ENCODE data around the gene LENG8.

Gene LENG8

DNA sequence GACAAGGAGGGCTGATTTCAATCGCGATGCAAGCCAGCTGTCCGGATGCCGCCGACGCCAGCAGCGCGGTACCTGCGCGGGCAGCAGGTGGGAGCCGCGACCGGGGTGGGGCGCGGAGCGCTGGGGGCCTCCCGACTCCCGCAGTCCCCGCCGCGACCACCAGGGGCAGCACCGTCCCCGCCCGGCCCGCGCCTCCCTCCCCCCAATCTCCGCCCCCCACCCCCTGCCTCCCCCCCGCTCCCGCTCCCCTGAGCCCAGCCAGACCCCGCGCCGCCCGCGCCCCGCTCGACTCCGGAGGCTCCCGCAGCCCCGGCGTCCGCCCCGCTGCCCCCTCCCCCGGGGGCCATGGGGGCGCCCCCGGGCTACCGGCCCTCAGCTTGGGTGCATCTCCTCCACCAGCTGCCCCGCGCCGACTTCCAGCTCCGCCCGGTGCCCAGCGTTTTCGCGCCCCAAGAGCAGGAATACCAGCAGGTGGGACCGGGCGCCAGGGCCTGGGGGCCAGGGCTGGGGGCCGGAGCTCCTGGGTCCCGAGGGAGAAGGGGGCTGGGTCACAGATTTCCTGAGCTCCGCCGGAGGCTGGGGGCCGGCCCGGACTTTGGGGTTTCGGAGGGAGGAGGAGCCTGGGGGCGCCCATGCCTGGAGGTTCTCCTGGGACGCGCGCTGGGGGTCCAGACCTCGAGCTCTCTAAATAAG, 33.6 kb upstream of the LENG8 start, which contains the start of gene TTYH1:
Gene TTYH1, plus strand, starts transcription at position 257 of the 693 bp plus-strand sequence. Its CDS starts 89 bp downstream, at position 346.
- no peak within 1 kb of the TSS for H3K4me2 ChIP-seq (ENCODE audit: low read depth, low read length)

DNA sequence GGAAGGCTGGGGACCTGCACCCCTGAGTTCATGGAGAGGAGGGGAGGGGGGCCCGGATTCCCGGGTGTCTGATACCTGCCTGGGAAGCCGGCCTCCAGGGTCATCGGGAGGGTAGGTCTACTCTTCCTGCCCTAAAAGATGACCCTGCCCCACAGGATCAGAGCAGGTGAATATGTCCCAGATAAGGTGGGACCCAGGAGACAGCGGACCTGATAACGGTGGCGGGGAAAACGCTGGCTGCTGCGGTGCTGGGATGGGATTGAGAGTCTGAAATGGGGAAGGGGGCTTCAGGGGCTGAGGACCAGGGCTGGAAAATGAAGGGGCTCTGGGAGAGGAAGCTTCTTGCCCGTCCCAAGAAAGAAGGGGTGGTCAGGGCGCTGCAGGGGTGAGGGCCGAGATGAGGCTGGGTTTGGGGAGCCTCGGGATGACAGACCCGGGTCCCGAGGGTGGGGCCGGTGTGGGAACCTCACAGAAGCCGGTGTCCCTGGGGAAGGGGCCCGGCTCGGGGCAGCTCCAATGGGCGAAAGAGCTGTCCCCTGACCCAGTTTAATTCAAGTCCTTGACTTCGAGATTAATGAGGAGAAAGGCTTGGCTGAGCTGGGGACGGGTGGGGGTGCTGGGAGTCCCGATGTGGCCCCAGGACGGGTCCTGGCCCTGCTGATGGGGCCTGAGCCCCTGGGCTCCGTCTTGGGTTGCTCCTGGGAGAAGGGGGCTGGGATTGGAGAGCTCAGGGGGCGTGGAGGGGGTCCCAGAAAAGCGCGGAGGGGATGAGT, 32.9 kb upstream of the LENG8 start:
- Histone ChIP-seq H3K4me2 (ENCODE audit: low read depth, low read length) (no peak overlapping the region), H3K36me3 (replicated peaks; ENCODE audit: insufficient read depth, low read length) (no peaks in the 10 kb centered on the region), H3F3A (ENCODE audit: insufficient read depth, low read length) (no peaks in the 10 kb centered on the region), H3K27ac (ENCODE audit: low read length) (no peak overlapping the region), H3K9me3 (replicated peaks; ENCODE audit: insufficient read depth, low read length) (no peaks in the 10 kb centered on the region), H2AFZ (ENCODE audit: low read length) (no peak overlapping the region), H3K9ac (ENCODE audit: low read length) (no peak overlapping the region), H3K79me2 (ENCODE audit: low read length) (no peaks in the 10 kb centered on the region), H3K4me1 (ENCODE audit: low read length) (no peaks in the 10 kb centered on the region), H3K4me3 (ENCODE audit: low read length) (no peak overlapping the region), H3K9me2 (replicated peaks; ENCODE audit: insufficient read depth, low read length) (no peaks in the 10 kb centered on the region), H3K27me3 (replicated peaks; ENCODE audit: insufficient read depth, low read length) (peaks cover 57% of the 10 kb centered on the region), H4K20me1 (ENCODE audit: insufficient read depth, low read length) (no peaks in the 10 kb centered on the region)
- DNase-seq: no peak
- TF ChIP-seq EZH2 (optimal IDR thresholded peaks at IDR 0.05; ENCODE audit: low read depth, low read length) (no peak), EZH2phosphoT487 (IDR thresholded peaks at IDR 0.05; ENCODE audit: low read length) (no peak)
- TF ChIP-seq, protein P1, sequence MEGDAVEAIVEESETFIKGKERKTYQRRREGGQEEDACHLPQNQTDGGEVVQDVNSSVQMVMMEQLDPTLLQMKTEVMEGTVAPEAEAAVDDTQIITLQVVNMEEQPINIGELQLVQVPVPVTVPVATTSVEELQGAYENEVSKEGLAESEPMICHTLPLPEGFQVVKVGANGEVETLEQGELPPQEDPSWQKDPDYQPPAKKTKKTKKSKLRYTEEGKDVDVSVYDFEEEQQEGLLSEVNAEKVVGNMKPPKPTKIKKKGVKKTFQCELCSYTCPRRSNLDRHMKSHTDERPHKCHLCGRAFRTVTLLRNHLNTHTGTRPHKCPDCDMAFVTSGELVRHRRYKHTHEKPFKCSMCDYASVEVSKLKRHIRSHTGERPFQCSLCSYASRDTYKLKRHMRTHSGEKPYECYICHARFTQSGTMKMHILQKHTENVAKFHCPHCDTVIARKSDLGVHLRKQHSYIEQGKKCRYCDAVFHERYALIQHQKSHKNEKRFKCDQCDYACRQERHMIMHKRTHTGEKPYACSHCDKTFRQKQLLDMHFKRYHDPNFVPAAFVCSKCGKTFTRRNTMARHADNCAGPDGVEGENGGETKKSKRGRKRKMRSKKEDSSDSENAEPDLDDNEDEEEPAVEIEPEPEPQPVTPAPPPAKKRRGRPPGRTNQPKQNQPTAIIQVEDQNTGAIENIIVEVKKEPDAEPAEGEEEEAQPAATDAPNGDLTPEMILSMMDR (IDR thresholded peaks at IDR 0.05; ENCODE audit: low read length): no peak

More for the DNA sequence above, 33.6 kb upstream of the LENG8 start, which contains the start of gene TTYH1:
- no peak for TF ChIP-seq EZH2phosphoT487 (IDR thresholded peaks at IDR 0.05; ENCODE audit: low read length)
- TF ChIP-seq, protein P1 (IDR thresholded peaks at IDR 0.05; ENCODE audit: low read length): no peak
- TF ChIP-seq EZH2 (optimal IDR thresholded peaks at IDR 0.05; ENCODE audit: low read depth, low read length): no peak
- no peak for DNase-seq
- Histone ChIP-seq H3K9me3 (replicated peaks; ENCODE audit: insufficient read depth, low read length) (no peaks in the 10 kb centered on the region), H4K20me1 (ENCODE audit: insufficient read depth, low read length) (no peaks in the 10 kb centered on the region), H3F3A (ENCODE audit: insufficient read depth, low read length) (no peaks in the 10 kb centered on the region), H3K79me2 (ENCODE audit: low read length) (no peaks in the 10 kb centered on the region), H3K4me3 (ENCODE audit: low read length) (no peak within 1 kb of the TSS), H3K9me2 (replicated peaks; ENCODE audit: insufficient read depth, low read length) (no peaks in the 10 kb centered on the region), H3K36me3 (replicated peaks; ENCODE audit: insufficient read depth, low read length) (no peaks in the 10 kb centered on the region), H3K27me3 (replicated peaks; ENCODE audit: insufficient read depth, low read length) (peaks cover 53% of the 10 kb centered on the region), H3K4me1 (ENCODE audit: low read length) (no peaks in the 10 kb centered on the region), H3K9ac (ENCODE audit: low read length) (no peak within 1 kb of the TSS), H3K27ac (ENCODE audit: low read length) (no peak within 1 kb of the TSS), H2AFZ (ENCODE audit: low read length) (no peak within 1 kb of the TSS)

DNA sequence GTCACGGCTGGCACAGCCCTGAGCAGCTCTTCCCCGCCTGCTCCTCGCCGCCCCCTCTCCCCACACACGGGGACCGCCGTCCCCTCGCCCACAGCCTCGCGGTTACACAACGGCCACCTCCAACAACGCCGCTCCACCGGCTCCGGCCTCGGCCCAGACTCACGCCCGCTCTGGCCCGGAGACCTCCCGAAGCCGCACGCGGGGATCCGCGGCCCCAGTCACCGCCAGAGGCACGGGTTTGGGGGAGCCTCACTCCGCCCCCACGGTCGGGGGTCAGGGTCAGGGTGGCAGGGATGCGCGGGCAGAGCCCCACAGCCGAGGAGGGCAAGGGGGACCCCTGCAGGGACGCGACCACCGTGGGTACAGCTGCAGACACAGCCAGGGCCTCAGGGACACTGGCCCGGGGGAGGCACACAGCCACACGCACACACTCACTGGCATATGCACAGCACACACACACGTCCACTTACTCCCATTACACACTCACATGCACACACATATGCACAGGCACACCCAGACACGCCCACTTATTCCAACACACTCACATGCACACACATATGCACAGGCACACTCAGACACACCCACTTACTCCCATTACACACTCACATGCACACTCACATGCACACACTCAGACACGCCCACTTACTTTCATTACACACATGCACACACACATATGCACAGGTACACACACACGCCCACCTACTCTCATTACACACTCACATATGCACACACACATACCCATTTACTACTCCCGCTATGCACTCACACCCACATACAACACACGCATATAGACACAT, 32.1 kb upstream of the LENG8 start:
- Histone ChIP-seq H3K27ac (ENCODE audit: low read length) (no peak overlapping the region), H3K9ac (ENCODE audit: low read length) (no peak overlapping the region), H3K4me1 (ENCODE audit: low read length) (no peaks in the 10 kb centered on the region), H3K4me2 (ENCODE audit: low read depth, low read length) (no peak overlapping the region), H3K79me2 (ENCODE audit: low read length) (no peaks in the 10 kb centered on the region), H2AFZ (ENCODE audit: low read length) (no peak overlapping the region), H3K9me2 (replicated peaks; ENCODE audit: insufficient read depth, low read length) (no peaks in the 10 kb centered on the region), H3F3A (ENCODE audit: insufficient read depth, low read length) (no peaks in the 10 kb centered on the region), H3K9me3 (replicated peaks; ENCODE audit: insufficient read depth, low read length) (no peaks in the 10 kb centered on the region), H4K20me1 (ENCODE audit: insufficient read depth, low read length) (no peaks in the 10 kb centered on the region), H3K4me3 (ENCODE audit: low read length) (no peak overlapping the region), H3K36me3 (replicated peaks; ENCODE audit: insufficient read depth, low read length) (no peaks in the 10 kb centered on the region), H3K27me3 (replicated peaks; ENCODE audit: insufficient read depth, low read length) (peaks cover 65% of the 10 kb centered on the region)
- DNase-seq: no peak
- TF ChIP-seq, protein P1 (IDR thresholded peaks at IDR 0.05; ENCODE audit: low read length): no peak
- TF ChIP-seq EZH2 (optimal IDR thresholded peaks at IDR 0.05; ENCODE audit: low read depth, low read length) (no peak), EZH2phosphoT487 (IDR thresholded peaks at IDR 0.05; ENCODE audit: low read length) (no peak)
